K562 treated with DMSO at 1 percent for 48 hours (cell line): ENCODE data around the gene FOXD4L3. TPM values are rescaled to one million over a fixed set of nuclear protein-coding genes. Genes with fewer than 3 reads are reported as not detected.

ENCODE experiments used
- total RNA-seq: library from RNA; unstranded; fragments of 300-600 nt; gene quantifications from 2 replicates; pipeline ENCODE4 v1.2.3, GENCODE V29; 2022; ENCODE audit warnings: low replicate concordance; ENCODE audit errors: extremely low read depth

FOXD4L3 gene
- not detected in 2 replicates for total RNA-seq

DNA sequence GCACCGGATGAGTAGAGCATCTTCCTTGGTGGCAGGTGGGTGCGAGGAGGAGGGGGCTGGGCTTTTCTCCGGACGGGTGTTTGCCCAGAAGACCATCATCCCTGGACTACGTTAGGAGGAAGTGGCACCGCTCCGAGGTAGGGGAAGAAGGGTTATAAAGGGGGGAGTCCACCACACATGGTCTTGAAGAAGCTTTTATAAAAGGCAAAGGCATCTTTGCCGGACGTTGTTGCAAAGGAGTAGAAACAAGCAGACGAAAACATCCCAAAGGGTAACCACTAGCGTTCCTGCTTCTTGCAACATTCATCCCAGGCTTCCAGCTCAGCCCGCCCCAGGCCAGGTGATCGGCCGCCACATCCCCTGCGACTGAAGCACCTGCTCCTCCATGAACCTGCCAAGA, at the start of gene FOXD4L3:
Gene FOXD4L3 (plus strand): TSS at position 301 of the 400 bp plus-strand sequence. CDS start 85 bp downstream, at position 386.

Other genes with a start within 250 kb of the FOXD4L3 start
- not detected in 2 replicates for gene ZNG1C, start 60.9 kb upstream of the FOXD4L3 start, total RNA-seq
- gene PGM5, start 53.7 kb downstream of the FOXD4L3 start, total RNA-seq = not detected in 2 replicates
- gene TMEM252, start 238.0 kb downstream of the FOXD4L3 start, total RNA-seq = not detected in 2 replicates